Germinal center (tissue), 1 donor: Measurements from ENCODE around the gene RTP2.
"Not testable (repeated sequence)": the region's sequence is repeated elsewhere in the genome, so short reads cannot be mapped to it uniquely, and the experiment has no call there.

Source experiments
- DNase-seq: peaks from one replicate; pipeline ENCODE4 v3.0.0; 2012; ENCODE audit warnings: mixed read lengths, low spot score

The RTP2 gene

DNA sequence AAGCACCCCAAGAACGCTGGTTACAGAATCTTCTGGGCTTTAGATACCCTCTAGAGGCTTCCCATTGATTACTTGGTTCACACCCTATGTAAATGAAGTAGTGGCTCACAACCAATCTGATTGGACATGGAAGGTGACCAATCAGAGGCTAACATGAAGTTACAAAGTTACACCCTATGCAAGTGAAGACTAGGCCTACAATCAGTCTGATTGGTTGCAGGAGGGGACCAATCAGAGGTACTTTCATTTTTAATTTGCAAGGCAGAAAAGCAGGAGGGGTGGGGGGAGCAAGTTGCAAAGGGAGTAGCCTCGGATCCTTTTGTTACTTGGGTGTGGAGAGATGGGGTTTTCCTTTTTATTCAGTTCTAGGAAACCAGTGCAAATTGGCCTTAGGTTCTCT is 11.1 kb upstream of the RTP2 start:
- no peak for DNase-seq

DNA sequence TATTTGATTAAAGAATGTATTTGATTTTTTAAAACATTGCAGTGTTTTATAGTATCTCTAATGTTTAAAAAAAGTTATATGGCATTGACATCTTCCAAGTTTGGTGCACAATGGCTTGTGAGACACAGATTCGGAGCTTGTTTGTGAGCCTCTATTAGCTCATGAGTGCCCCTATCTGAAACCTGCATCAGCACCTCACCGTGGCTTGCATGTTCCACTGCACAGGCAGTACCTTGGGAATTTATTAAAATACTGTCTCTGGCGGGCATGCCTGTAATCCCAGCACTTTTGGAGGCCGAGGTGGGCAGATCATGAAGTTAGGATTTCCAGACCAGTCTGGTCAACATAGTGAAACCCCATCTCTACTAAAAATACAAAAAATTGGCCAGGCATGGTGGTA is 6.8 kb upstream of the RTP2 start:
- no peak for DNase-seq

DNA sequence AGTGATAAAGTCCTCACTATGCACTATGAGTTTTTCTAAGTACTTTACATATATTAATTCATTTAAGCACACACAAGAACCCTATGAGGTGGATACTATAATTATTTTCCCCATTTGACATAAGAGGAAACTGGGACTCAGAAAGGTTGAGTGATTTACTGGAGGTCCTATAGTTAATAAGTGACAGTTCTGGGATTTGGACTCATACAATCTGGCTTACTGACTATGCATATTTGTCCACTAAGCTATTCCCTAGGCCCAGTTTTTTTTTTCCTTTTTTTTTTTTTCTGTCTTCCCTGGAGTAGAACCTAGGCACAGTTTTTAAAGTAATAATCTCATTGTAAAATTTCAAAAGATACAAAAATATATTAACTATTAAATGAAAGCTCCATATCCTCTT is 6.3 kb upstream of the RTP2 start:
- DNase-seq = no peak

DNA sequence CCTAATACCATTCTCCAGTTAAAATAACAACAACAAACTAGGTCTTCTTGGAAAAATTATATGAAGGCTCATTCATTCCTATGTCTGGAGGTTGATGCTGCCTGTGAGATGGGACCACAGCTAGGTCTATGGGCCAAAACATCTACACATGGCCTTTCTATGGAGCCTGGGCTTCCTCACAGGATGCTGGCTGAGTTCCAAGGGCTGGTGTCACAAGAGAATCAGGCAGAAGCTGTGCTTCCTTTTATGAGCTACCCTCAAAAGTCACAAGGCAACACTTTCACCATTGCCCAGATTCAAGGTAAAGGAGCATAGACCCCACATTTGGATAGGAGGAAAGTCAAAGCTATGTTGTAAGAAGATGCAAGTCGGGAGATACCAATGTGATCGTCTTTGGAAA is 4.6 kb upstream of the RTP2 start:
- no peak for DNase-seq

DNA sequence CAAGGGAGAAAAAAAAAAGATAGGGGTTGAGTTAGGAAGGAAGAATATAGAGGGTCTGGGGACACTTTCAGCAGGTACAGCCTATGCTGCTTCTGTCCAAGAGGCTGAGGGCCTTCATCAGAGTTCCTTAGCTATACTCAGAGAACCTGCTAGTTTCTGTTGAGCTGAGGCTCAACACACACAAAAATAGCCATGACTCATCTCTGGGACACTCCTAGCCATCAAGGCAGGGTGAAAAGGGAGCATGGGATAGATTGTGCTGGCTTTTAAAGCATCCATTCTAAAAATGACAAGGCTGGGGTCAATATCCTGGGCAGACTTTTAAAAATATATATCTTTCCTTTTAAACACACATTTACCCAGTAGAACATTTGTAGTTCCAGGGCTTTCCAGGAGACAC is 2.8 kb upstream of the RTP2 start:
- no peak for DNase-seq

DNA sequence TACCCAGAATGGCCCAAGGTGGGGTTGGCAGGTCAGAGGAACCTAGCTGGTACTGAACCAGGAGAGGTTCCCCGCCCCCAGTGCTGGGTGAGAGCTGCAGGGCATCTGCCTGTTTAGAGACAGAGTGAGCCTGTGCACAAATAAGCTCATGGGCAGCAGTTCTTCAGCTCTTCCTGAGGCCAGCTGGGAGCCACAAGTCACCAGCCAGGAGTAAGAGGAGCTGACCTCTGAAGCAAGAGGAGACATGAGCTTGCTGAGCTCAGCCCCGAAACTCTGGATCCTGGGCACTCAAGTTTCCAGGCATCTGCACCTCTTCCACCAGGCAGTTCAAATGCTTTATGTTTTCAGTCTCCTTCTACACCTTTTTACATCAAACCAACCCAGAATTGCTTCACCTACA is 2.1 kb downstream of the RTP2 start:
- DNase-seq = no peak

DNA sequence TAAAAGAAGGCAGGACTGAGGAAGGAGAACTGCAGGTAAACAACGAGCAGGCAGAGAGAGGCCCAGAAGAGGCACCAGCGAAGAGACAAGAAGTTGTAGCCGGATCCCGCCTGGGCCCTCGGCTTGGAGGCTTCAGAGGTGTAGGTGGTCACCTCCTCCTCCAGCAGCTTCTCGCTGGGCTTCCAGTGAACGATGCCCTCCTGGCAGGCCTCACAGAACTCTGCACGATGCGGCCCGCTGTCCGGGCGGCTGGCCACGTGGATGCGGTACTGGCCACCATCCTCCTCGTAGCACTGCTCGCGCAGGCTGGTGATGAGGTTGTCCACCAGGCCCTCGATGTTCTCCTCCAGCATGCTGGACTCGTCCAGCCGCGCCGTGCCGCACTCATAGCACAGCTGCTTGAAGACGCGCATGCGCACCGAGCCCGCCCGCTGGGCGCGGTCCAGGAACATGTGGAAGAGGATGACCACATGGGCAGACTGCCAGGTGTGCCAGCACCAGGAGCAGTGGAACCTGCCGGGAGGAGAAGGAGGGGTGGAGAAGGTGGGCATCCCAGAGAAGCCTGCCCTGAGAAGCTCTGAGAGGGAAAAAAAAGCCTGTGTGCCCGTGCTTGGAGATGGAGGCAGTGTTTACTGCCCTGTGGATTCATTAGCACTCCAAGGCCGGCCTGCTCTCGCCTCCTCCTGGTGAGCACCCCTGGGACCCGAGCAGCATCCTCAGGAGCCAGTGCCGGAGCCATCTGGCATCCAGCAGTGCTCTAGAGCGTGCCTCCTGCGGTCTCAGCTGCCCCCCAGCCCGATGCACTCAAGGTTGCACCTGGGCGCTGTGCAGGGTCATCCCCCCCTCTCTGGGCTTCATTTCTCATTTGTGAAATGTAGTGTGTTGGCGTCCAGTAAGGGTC is 3.6 kb downstream of the RTP2 start:
- DNase-seq = no peak

DNA sequence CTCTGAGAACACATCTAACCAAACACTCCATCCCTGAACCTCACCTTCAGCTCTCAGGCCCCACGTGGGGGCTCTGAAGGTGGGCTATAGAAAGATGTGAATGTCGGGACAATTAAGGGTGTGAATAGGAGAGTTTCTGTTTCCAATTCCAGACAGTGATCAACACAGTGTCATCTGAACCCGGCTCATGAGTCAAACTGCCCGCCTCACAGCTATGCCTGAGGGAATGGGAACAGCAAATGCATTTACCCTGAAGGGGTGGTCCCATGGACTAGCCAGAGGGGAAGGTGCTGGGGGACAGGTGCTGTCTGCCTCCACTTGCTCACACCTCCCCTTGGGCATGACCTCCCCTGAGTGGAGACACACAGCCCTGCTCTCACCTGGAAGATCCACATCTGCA is 6.3 kb downstream of the RTP2 start:
- DNase-seq = no peak

DNA sequence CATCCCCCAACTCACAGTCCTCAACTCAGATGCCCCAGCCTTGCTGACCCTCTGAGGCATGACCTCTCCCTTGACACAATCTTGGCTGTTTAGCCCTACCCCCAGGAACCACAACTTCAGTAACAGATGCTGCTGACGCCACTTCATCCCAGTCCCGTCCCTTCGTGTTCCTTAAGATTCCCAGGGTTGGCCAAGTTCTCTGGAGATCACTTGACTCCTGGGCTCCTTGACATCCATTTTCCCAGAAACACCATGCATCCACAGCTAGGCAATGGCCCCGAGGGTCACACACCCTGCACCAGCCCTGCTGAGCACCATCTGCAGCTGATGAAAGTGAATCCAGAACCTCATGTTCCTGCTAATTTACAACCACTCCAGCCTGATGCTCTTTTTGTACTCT is 6.9 kb downstream of the RTP2 start:
- DNase-seq = no peak

DNA sequence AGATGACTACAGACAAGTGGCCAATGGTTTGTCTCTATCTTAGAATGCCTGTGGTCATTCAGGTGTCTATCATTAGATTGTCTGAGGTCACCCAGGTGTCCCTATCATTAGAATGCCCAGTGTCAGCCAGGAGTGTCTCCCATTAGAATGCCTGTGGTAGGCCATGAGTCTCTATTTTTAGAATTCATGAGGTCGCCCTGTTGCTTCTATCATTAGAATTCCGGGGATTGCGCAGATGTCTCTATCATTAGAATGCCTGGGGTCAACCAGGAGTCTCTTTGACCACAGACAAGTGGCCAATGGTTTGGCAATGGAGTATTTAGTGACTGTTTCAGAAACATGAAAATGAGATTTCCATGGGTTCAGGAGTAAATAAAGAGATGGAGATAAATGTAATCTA is 7.6 kb downstream of the RTP2 start:
- no peak for DNase-seq

DNA sequence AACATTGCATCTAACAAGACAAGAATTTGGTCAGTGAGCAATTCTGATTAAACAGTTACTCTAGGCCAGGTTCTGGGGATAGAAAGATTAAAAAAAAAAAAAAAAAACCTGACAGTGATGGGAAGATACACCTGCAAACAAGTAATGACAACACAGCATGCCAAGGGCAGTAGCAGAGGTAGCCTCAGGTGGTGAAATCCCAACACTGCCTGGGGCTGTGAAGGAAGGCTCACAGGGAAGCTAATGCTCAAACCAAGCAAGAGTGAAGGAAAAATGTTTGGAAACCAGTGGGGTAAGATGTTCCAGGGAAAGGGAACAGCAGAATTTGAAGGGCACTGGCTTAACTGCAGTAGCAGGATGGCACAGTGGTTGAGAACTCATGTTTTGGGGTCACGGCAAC is 8.9 kb downstream of the RTP2 start:
- DNase-seq = no peak

DNA sequence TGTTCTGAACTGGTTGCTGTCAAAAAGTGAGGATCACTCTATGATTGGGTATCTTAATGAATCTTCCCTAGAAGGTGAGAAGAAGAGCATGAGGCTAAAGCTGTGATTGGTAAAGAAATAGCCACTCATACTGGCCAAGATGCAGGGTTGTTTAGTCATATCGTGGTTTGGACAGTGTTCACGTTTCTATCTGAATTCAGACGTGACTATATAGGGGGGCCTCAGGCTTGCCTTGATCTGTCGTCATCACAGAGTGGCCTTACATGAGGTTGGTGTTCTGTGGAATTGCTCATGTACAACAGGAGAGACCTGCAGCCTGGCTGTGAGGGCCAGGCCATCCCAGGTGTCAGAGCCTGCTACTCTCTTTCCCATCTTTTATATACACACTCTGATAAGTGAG is 12.4 kb downstream of the RTP2 start:
- no peak for DNase-seq

DNA sequence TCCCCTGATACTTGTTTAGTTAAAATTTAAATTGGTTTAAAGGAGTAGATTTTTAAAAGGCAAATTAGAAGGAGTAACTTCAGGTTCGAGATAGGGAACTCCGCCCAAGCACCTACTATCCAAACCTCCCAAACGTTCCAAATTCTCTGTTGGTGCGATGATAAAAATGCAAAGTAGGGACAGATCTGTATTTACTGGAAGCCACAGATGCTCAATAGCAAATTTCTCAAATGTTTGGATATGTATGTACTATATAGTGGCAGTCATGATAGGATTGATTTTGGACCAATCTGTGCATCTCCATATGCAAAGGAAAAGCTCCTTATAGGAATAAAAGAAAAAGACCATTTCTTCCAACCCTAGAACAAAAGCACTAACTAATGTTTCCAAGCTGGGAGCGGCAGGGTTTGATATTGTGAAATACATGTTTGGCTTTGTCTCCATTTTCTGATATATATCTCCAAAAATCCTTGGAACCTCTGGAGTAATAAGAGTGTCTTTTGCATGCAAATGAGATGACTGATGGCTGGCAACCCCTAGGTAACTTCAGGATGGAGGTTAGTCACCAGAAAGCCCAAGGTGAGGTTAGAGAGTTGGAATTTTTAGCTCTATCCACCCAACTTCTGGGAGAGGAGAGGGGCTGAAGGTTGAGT is 15.6 kb downstream of the RTP2 start:
- no peak for DNase-seq

DNA sequence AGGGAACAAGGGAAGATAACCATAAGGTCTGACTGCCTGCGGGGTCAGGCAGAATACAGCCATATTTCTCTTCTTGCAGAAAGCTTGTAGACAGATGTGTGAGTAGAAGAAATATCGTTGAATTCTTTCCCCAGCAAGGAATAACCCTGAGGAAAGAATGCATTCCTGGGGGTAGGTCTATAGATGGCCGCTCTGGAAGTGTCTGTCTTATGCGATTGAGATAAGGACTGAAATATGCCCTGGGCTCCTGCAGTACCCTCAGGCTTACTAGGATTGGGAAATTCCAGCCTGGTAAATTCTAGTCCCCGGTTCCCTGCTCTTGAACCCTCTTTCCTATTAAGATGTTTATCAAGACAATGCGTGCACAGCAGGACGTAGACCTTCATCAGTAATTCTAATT is 16.4 kb downstream of the RTP2 start:
- no peak for DNase-seq

DNA sequence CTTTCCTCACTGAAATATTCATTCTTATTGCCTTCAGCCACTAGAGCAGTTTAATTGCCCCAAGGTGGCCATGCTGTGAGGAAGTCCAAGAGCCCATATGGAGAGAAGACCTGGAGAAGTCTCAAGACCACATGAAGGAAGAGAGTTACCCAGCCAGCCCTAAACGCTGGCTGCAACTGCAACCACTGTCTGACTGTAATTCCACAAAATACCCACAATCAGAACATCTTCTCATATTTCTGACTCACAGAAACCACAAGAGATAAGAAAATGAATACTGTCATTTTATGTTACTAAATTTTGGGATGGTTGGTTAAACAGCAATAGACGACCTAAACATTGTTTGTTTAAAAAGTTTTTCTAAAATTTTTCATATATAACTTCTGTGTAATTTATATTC is 17.5 kb downstream of the RTP2 start:
- no peak for DNase-seq

DNA sequence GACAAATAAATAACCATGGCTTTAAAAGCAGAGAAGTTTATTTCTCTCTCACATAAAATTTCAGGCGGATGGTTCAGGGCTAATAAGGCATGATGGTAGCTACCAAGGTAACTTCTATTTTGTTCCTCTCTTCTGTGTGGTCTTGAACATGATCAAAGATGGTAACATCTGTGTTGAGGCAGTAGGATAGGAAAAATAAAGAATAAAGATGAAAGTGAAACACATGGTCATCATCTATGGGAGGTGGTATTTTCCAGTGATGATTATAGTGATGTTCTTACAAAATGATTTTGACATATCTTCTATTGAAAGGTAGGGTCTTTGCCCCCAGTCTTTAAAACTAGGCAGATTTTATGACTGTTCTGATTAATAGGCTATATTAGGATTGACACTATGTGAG is 17.9 kb downstream of the RTP2 start:
- DNase-seq = no peak

DNA sequence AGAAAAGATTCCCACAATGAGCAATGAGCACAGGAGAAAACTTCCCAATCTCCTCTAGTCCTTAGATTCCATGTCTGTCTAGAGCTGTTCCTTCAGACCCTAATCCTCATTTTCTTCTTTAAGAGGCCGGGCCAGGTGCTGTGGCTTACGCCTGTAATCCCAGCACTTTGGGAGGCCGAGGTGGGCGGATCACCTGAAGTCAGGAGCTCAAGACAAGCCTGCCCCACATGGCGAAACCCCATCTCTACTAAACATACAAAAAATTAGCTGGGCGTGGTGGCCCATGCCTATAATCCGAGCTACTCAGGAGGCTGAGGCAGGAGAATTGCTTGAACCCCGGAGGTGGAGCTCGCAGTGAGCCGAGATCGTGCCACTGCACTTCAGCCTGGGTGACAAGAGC is 20.6 kb downstream of the RTP2 start:
- DNase-seq = not testable (repeated sequence)

DNA sequence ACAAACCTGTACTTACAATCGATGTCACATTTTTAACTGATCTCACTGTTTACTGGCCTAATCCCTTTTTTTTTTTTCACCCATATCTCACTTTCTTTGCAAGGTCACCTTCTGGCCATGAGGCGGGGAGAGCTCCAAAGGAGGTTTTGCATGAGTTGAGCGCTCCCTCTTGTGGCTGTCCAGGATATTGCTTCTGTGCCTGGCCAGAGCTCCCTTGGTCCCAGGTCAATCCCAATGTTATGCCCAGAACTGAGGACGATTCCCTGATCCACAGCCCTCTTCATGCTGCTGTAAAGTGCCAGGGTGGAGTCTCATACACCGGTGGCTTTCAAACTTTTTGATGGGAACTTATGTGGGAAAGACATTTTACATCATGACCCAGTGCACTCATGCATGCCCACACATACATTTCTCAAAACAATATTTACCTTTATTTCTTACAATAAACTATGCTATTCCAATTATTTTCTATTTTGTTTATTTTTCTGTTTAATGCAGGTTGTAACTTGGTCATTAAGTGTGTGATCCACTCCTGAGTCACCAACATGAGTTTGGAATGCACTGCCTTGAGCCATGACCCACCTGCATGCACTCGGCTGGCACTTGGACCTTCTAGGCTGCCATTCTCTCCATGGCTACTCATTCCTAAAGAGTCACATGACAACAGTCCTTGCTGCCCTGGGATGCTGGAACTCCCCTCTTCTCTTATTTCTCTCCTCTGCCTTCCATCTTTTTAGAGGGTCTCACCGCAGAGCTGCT is 22.5 kb downstream of the RTP2 start:
- DNase-seq = peak; percentile 72

DNA sequence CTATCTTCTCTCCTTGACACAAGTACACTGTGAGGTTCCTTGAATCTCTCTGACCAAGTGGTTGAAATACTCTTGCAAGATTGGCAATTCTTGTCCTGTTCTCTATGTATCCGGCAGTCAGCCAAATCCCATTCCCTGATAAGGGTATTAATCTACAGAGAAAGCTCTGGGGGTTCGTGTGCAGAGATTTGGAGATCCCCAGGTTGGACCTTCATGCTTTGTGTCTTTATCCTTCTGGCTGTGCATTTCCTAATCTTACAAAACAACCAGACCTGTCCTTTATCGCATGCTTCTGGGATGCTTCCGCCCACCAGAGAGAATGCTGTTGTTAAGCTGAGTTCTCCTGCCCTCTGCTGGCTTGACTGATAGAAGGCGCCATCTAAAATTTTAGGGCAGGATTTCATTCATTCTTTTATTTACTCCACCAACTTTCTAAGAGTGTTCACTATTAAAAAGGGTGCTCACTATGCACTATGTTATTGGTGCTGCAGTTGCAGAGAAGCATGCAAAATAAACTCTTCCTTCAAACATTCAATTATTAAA is 23.6 kb downstream of the RTP2 start:
- DNase-seq = peak; percentile 33

DNA sequence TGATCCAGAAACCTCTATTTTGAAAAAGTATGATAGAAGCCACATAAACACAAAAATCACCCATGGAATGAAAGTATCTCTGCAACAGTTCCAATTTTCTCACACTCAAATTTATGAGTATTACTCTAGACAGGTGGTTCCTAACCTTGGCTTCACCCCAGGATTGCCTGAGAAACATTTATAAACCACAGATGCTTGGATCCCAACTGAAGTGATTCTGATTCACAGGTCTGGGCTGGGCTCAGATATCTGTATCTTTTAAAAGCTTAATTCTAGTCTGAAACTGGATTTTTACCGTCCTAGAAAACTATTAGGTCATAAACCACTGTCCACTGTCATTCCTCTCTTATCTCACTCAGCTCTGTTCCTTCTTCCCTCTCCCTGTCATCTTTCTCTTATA is 24.8 kb downstream of the RTP2 start:
- no peak for DNase-seq

DNA sequence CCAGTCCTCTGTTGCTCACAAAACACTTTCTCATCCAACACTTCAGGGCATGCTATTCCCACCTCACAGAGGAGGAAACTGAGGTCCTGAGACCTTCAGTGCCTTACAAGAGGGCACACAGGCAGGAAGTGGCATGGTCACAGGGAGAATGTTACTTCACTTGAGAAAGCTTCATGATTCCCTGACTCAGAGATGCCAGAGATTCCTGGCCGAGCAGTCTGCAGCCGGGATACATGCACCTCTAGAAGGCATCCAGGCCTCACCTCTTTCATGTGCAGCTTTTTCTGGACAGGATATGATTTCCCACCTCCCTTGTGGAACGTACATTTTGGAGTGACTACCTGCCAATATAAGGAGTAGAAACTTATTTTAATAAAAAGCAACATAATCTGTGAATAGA is 29.3 kb downstream of the RTP2 start:
- no peak for DNase-seq

DNA sequence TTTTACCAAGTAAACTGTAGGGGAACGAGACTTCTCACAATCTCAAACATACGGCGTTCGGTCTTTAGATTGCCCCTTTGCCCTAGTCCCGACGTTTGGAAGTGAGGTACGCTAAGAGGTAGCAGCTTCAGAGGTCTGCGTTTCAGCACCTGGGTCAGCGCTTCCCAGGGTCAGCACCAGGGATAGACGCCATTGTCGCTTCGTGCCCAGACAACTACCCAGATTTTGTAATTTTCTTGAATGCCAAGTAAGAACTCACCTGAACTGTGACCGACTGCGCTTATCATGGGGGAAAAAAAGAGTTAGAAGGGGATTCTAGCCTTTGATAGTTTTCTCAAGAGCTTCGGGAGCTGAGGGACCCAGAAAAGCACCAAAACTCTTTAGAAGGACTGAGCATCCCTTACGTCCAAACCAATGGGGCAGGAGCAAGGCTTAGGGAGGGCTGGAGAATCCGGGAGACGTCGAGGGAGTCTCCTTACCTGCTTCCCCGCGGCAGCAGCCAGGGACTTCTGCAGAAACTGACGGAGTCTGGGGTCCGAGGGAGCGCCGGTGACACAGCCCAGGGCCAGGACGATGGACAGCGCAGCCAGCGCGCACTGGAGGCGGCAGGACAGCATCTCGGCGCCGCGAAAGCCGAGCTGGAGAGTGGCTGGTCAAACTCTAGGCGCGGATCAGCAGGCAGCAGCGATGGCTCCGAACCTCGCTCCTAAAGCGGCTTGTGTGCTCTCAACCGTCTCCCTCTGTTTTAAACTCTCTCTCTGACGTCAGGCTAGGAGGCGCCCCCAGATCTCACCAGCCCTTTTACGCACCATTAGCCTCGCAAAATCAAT is 32.5 kb downstream of the RTP2 start, which contains the start of gene SST:
SST (minus strand) TSS at position 720 of the 830 bp plus-strand sequence; CDS start at position 617, 103 bp downstream.
- no peak for DNase-seq
